Stomach (tissue), 4 donors: ENCODE data around the gene MNAT1.

ENCODE experiments used
- EP300 ChIP-seq: sonication (generic); formaldehyde crosslinking; IDR thresholded peaks from one replicate; pipeline ENCODE4 v1.6.1; 2017; ENCODE audit warnings: antibody characterized with exemption
- POLR2A ChIP-seq, 4 donors: fragments of 450-650 bp; IDR thresholded peaks; one replicate each; pipeline ENCODE4 v1.6.1; 2016; ENCODE audit warnings: antibody characterized with exemption in 4 of 4, control low read depth in 2 of 4, mild to moderate bottlenecking in 1 of 4, moderate library complexity in 1 of 4
- POLR2AphosphoS5 ChIP-seq, 3 donors: sonication (generic); formaldehyde crosslinking; IDR thresholded peaks; one replicate each; pipeline ENCODE4 v1.6.1; 2016; ENCODE audit warnings: antibody characterized with exemption in 3 of 3
- TF ChIP-seq, protein P1 (sequence below), 7 experiments: fragments of 450-650 bp in 4 of 7; fragments of 200-600 bp in 3 of 7; sonication (generic) in 3 of 7; IDR thresholded peaks; one replicate each; pipeline ENCODE4 v1.5.1; 2016 to 2019; ENCODE audit warnings: antibody characterized with exemption in 7 of 7, control low read depth in 2 of 7, mild to moderate bottlenecking in 1 of 7

DNA sequence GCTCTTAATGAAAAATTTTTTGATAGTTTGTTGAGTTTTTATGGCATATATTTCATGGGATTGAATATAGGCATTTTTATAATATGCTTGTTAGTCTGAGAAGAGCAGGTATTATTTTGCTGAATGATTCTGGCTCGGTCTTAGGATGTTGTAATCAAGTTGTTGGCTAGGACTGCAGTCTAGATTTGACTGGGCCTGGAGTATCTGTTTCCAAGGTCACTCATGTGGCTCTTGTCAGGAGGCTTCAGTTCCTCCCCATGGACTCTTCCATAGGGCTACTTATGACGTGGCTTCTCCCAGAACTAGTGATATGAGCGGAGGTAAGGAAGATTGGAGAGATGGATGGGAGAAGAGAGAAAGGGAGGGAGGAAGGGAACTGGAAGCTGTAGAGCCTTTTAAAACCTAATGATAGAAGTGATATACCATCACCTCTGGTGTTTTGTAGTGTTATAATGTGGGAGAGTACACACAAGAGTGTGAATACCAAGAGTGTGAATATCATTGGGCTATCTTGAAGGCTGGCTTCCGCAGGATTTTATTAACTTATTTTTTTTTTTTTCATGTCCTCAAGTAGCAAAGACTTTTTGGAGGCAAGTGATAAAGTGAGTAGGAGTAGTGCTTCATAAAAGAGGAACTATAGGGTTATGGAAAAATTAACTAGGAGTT is 4.4 kb downstream of the MNAT1 start:
- TF ChIP-seq EP300 (no peak), POLR2A (IDR thresholded peaks at IDR 0.05) (no peak), POLR2AphosphoS5 (IDR thresholded peaks at IDR 0.05) (no peak)
- TF ChIP-seq, protein P1, sequence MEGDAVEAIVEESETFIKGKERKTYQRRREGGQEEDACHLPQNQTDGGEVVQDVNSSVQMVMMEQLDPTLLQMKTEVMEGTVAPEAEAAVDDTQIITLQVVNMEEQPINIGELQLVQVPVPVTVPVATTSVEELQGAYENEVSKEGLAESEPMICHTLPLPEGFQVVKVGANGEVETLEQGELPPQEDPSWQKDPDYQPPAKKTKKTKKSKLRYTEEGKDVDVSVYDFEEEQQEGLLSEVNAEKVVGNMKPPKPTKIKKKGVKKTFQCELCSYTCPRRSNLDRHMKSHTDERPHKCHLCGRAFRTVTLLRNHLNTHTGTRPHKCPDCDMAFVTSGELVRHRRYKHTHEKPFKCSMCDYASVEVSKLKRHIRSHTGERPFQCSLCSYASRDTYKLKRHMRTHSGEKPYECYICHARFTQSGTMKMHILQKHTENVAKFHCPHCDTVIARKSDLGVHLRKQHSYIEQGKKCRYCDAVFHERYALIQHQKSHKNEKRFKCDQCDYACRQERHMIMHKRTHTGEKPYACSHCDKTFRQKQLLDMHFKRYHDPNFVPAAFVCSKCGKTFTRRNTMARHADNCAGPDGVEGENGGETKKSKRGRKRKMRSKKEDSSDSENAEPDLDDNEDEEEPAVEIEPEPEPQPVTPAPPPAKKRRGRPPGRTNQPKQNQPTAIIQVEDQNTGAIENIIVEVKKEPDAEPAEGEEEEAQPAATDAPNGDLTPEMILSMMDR (IDR thresholded peaks at IDR 0.05) = no peak
